Adrenal gland (tissue), 5 donors: ENCODE measurements around the gene SMURF1.

Experiments used
- CTCF ChIP-seq, 6 experiments: fragments of 450-650 bp in 4 of 6; fragments of 200-600 bp in 2 of 6; sonication (generic) in 1 of 6; IDR thresholded peaks; 1 replicate in 5 of 6; 2 replicates in 1 of 6; pipeline versions ENCODE4 v1.5.1 to v1.8.0; 2016 to 2021; ENCODE audit warnings: antibody characterized with exemption in 6 of 6, mild to moderate bottlenecking in 2 of 6, moderate library complexity in 1 of 6
- POLR2A ChIP-seq, 2 donors: fragments of 450-650 bp; IDR thresholded peaks; one replicate each; pipeline ENCODE4 v1.6.1; 2017; ENCODE audit warnings: antibody characterized with exemption in 2 of 2, mild to moderate bottlenecking in 2 of 2, moderate library complexity in 1 of 2
- donor health status: DM: no; HTN: no; CAD: no.

GRCh38 chr7:99122762-99123161 lies 21.1 kb downstream of the SMURF1 start:
- TF ChIP-seq CTCF (IDR thresholded peaks at IDR 0.05) (no peak), POLR2A (IDR thresholded peaks at IDR 0.05) (no peak)
